Endothelial cell of umbilical vein (primary cell): Measurements from ENCODE around the gene ZNF586.
"Not testable (repeated sequence)": the region's sequence is repeated elsewhere in the genome, so short reads cannot be mapped to it uniquely, and the experiment has no call there.

ENCODE experiments used
- EZH2 ChIP-seq: IDR thresholded peaks from 2 replicates; pipeline ENCODE4 v1.6.1; 2012; ENCODE audit warnings: borderline replicate concordance, low read depth, mild to moderate bottlenecking, moderate library complexity, low read length, inconsistent platforms; ENCODE audit not compliant: severe bottlenecking
- FOS ChIP-seq: IDR thresholded peaks from 2 replicates; pipeline ENCODE4 v1.6.1; 2011; ENCODE audit warnings: mild to moderate bottlenecking, low read length, moderate library complexity, borderline replicate concordance; ENCODE audit not compliant: insufficient read depth
- JUN ChIP-seq: IDR thresholded peaks from 2 replicates; pipeline ENCODE4 v1.6.1; 2011; ENCODE audit warnings: borderline replicate concordance, low read depth; ENCODE audit not compliant: insufficient read length, insufficient read depth
- POLR2A ChIP-seq: IDR thresholded peaks from 2 replicates; pipeline ENCODE4 v1.6.1; 2012; ENCODE audit warnings: low read depth, mild to moderate bottlenecking, control low read depth, low read length
- POLR2AphosphoS5 ChIP-seq: IDR thresholded peaks from 2 replicates; pipeline ENCODE4 v1.6.1; 2012; ENCODE audit warnings: low read depth, mild to moderate bottlenecking, control low read depth, low read length, moderate library complexity; ENCODE audit not compliant: insufficient read depth
- TF ChIP-seq, protein P1 (sequence below), 2 donors: IDR thresholded peaks; 1 replicate in 1 of 2; 2 replicates in 1 of 2; pipeline ENCODE4 v1.5.1; 2011; ENCODE audit warnings: low read length in 2 of 2, mild to moderate bottlenecking in 2 of 2, moderate library complexity in 2 of 2, control low read depth in 1 of 2, inconsistent platforms in 1 of 2, low read depth in 1 of 2; ENCODE audit not compliant: insufficient read depth in 1 of 2; ENCODE audit errors: extremely low read depth in 1 of 2
- TF ChIP-seq, protein P2 (sequence below): IDR thresholded peaks from 2 replicates; pipeline ENCODE4 v1.6.1; 2011; ENCODE audit not compliant: insufficient read depth, insufficient read length

DNA sequence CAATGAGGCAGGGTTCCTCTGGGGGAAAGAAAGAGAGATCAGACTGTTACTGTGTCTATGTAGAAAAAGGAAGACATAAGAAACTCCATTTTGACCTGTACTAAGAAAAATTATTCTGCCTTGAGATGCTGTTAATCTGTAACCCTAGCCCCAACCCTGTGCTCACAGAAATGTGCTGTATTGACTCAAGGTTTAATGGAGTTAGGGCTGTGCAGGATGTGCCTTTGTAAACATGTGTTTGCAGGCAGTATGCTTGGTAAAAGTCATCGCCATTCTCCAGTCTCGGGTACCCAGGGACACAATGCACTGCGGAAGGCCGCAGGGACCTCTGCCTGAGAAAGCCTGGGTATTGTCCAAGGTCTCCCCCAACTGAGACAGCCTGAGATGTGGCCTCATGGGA is 54.1 kb downstream of the ZNF586 start:
- TF ChIP-seq, protein P1, sequence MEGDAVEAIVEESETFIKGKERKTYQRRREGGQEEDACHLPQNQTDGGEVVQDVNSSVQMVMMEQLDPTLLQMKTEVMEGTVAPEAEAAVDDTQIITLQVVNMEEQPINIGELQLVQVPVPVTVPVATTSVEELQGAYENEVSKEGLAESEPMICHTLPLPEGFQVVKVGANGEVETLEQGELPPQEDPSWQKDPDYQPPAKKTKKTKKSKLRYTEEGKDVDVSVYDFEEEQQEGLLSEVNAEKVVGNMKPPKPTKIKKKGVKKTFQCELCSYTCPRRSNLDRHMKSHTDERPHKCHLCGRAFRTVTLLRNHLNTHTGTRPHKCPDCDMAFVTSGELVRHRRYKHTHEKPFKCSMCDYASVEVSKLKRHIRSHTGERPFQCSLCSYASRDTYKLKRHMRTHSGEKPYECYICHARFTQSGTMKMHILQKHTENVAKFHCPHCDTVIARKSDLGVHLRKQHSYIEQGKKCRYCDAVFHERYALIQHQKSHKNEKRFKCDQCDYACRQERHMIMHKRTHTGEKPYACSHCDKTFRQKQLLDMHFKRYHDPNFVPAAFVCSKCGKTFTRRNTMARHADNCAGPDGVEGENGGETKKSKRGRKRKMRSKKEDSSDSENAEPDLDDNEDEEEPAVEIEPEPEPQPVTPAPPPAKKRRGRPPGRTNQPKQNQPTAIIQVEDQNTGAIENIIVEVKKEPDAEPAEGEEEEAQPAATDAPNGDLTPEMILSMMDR (IDR thresholded peaks at IDR 0.05; ENCODE audit: extremely low read depth in 1 of 2, insufficient read depth in 1 of 2, low read depth in 1 of 2, low read length in 2 of 2), result not testable (repeated sequence)
- not testable (repeated sequence) for TF ChIP-seq POLR2A, EZH2, POLR2AphosphoS5, JUN, FOS
- TF ChIP-seq, protein P2, sequence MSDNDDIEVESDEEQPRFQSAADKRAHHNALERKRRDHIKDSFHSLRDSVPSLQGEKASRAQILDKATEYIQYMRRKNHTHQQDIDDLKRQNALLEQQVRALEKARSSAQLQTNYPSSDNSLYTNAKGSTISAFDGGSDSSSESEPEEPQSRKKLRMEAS, result not testable (repeated sequence)
